Measurements from ENCODE around the gene CNOT4.

Gene CNOT4

DNA sequence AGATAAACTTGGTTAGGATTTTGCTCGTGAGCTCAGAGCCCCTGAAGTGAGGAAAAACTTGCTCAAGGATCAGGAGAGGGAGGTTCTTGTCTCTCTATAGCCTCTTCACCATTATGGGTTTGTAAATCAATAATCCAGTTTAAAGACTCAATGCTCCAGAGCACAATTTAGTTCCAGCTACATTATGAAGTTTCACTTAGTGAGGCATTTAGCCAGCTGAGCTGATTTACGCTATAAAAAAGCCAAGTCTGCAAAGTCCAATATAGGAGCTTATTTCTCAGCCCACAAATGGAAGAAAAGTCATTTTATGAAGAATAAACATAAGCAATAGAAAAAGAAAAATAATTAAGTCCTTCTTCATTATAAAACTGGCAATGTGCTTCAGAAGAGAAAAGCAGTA lies 145.7 kb downstream of the CNOT4 start:
- no peak overlapping the region for H3K27ac ChIP-seq (replicated peaks)
- no peaks in the 10 kb centered on the region for H3K27me3 ChIP-seq (ENCODE audit: insufficient read depth, poor library complexity, severe bottlenecking)
- no peak for DNase-seq (ENCODE audit: low read depth in 1 of 2, low spot score in 1 of 2)
- no peak for TF ChIP-seq GABPA (IDR thresholded peaks at IDR 0.05; ENCODE audit: low read depth)
- TF ChIP-seq, protein P1, sequence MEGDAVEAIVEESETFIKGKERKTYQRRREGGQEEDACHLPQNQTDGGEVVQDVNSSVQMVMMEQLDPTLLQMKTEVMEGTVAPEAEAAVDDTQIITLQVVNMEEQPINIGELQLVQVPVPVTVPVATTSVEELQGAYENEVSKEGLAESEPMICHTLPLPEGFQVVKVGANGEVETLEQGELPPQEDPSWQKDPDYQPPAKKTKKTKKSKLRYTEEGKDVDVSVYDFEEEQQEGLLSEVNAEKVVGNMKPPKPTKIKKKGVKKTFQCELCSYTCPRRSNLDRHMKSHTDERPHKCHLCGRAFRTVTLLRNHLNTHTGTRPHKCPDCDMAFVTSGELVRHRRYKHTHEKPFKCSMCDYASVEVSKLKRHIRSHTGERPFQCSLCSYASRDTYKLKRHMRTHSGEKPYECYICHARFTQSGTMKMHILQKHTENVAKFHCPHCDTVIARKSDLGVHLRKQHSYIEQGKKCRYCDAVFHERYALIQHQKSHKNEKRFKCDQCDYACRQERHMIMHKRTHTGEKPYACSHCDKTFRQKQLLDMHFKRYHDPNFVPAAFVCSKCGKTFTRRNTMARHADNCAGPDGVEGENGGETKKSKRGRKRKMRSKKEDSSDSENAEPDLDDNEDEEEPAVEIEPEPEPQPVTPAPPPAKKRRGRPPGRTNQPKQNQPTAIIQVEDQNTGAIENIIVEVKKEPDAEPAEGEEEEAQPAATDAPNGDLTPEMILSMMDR (IDR thresholded peaks at IDR 0.05; ENCODE audit: insufficient read depth, low read length) = no peak
- TF ChIP-seq, protein P2, sequence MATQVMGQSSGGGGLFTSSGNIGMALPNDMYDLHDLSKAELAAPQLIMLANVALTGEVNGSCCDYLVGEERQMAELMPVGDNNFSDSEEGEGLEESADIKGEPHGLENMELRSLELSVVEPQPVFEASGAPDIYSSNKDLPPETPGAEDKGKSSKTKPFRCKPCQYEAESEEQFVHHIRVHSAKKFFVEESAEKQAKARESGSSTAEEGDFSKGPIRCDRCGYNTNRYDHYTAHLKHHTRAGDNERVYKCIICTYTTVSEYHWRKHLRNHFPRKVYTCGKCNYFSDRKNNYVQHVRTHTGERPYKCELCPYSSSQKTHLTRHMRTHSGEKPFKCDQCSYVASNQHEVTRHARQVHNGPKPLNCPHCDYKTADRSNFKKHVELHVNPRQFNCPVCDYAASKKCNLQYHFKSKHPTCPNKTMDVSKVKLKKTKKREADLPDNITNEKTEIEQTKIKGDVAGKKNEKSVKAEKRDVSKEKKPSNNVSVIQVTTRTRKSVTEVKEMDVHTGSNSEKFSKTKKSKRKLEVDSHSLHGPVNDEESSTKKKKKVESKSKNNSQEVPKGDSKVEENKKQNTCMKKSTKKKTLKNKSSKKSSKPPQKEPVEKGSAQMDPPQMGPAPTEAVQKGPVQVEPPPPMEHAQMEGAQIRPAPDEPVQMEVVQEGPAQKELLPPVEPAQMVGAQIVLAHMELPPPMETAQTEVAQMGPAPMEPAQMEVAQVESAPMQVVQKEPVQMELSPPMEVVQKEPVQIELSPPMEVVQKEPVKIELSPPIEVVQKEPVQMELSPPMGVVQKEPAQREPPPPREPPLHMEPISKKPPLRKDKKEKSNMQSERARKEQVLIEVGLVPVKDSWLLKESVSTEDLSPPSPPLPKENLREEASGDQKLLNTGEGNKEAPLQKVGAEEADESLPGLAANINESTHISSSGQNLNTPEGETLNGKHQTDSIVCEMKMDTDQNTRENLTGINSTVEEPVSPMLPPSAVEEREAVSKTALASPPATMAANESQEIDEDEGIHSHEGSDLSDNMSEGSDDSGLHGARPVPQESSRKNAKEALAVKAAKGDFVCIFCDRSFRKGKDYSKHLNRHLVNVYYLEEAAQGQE (IDR thresholded peaks at IDR 0.05; ENCODE audit: insufficient replicate concordance, low read depth) = no peak
- no peak for TF ChIP-seq POLR2AphosphoS5 (IDR thresholded peaks at IDR 0.05; ENCODE audit: low read depth)
- TF ChIP-seq SPI1 (IDR thresholded peaks at IDR 0.05; ENCODE audit: borderline replicate concordance, low read depth) = no peak
- no peak overlapping the region for H3K4me3 ChIP-seq (replicated peaks; ENCODE audit: insufficient read depth, low read length)

DNA sequence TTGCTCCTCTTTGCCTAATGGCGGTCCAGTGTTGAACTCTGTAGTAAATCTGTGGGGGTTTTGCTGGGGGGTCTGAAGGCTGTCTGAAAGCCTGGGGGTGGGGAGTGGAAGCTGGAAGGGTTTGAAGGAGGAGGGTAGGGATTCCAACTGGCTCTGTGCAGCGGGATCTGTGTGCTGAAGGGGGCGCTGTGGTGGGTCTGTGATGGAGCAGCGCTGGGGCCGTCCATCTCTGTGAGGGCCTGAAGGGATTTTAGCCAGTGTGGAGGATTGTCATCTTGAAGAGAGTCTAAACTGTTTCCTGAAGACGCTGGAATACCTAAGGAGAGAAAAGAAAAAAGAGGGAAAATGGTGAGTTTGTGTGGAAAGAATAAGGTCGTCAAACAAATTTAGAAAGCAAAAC lies 147.0 kb downstream of the CNOT4 start:
- Histone ChIP-seq H3K4me3 (replicated peaks; ENCODE audit: insufficient read depth, low read length) (no peak overlapping the region), H3K27me3 (ENCODE audit: insufficient read depth, poor library complexity, severe bottlenecking) (no peaks in the 10 kb centered on the region), H3K27ac (replicated peaks) (no peak overlapping the region)
- TF ChIP-seq, protein P1 (IDR thresholded peaks at IDR 0.05; ENCODE audit: insufficient read depth, low read length) = no peak
- TF ChIP-seq POLR2AphosphoS5 (IDR thresholded peaks at IDR 0.05; ENCODE audit: low read depth) (no peak), GABPA (IDR thresholded peaks at IDR 0.05; ENCODE audit: low read depth) (no peak), SPI1 (IDR thresholded peaks at IDR 0.05; ENCODE audit: borderline replicate concordance, low read depth) (no peak)
- TF ChIP-seq, protein P2 (IDR thresholded peaks at IDR 0.05; ENCODE audit: insufficient replicate concordance, low read depth) = no peak
- no peak for DNase-seq (ENCODE audit: low read depth in 1 of 2, low spot score in 1 of 2)

DNA sequence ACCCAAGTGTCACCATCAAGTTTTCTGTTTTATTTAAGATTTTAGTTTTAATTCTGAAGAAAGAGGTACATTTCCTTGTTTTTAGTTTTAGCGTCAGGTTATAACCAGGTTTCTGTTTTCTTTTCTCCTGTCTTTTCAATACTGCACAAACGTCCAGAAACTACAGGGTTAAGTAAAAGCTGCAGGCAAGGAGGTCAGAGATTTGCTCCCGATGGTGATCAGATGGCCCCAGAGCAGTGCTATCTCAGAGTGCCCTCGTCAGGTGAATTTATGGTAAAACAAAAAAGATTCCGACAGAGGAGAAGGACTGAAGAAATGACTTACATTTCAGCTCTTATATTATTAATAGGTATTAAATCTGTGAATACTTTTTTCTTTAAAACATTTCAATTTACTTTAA lies 148.1 kb downstream of the CNOT4 start:
- H3K4me3 ChIP-seq (replicated peaks; ENCODE audit: insufficient read depth, low read length) = no peak overlapping the region
- no peak for DNase-seq (ENCODE audit: low read depth in 1 of 2, low spot score in 1 of 2)
- no peaks in the 10 kb centered on the region for H3K27me3 ChIP-seq (ENCODE audit: insufficient read depth, poor library complexity, severe bottlenecking)
- no peak overlapping the region for H3K27ac ChIP-seq (replicated peaks)
- TF ChIP-seq, protein P2 (IDR thresholded peaks at IDR 0.05; ENCODE audit: insufficient replicate concordance, low read depth) = no peak
- TF ChIP-seq SPI1 (IDR thresholded peaks at IDR 0.05; ENCODE audit: borderline replicate concordance, low read depth) = no peak
- no peak for TF ChIP-seq GABPA (IDR thresholded peaks at IDR 0.05; ENCODE audit: low read depth)
- TF ChIP-seq POLR2AphosphoS5 (IDR thresholded peaks at IDR 0.05; ENCODE audit: low read depth) = no peak
- TF ChIP-seq, protein P1 (IDR thresholded peaks at IDR 0.05; ENCODE audit: insufficient read depth, low read length) = no peak
